Esophagus squamous epithelium (tissue), 5 donors: ENCODE measurements around the gene TSPAN11. TPM values are rescaled to one million over a fixed set of nuclear protein-coding genes. Genes with fewer than 3 reads are reported as not detected.

Experiments
- DNase-seq: peaks from one replicate; lab custom pipeline; 2025; lab: John Stamatoyannopoulos, UW
- H3K27ac ChIP-seq, 4 donors: fragments of 200-600 bp; sonication (generic); one replicate each; pipeline ENCODE4 v1.5.1; 2016 to 2019; ENCODE audit warnings: mild to moderate bottlenecking in 1 of 4
- H3K27me3 ChIP-seq, 4 donors: fragments of 200-600 bp; sonication (generic); 1 replicate in 3 of 4; 2 replicates in 1 of 4; pipeline versions ENCODE4 v1.5.1 to v1.6.0; 2017 to 2021; ENCODE audit warnings: antibody characterized with exemption in 1 of 4
- H3K36me3 ChIP-seq, 3 donors: fragments of 200-600 bp; sonication (generic); one replicate each; pipeline ENCODE4 v1.5.1; 2016 to 2019
- H3K4me1 ChIP-seq, 3 donors: fragments of 200-600 bp; sonication (generic); one replicate each; pipeline ENCODE4 v1.5.1; 2017 to 2019
- H3K4me3 ChIP-seq, 4 donors: fragments of 200-600 bp; sonication (generic); 1 replicate in 3 of 4; 2 replicates in 1 of 4; pipeline ENCODE4 v1.5.1; 2016 to 2019; ENCODE audit warnings: mild to moderate bottlenecking in 2 of 4, moderate library complexity in 1 of 4
- H3K9me3 ChIP-seq, 3 donors: fragments of 200-600 bp; sonication (generic); one replicate each; pipeline ENCODE4 v1.5.1; 2016 to 2019
- POLR2A ChIP-seq, 4 donors: fragments of 450-650 bp; IDR thresholded peaks; one replicate each; pipeline ENCODE4 v1.6.1; 2017; ENCODE audit warnings: antibody characterized with exemption in 4 of 4, mild to moderate bottlenecking in 4 of 4, moderate library complexity in 3 of 4
- WGBS, 2 donors: methylation state at CpG; one replicate each; pipeline ENCODE4 v1.1.5; 2018; 5-methylcytosine and 5-hydroxymethylcytosine counted together
- intact Hi-C: fragments of 100-400 bp; cut with DNase I; formaldehyde crosslinking; loops from one replicate; pipeline ENCODE4 v1.15.0; 2022
- total RNA-seq, 4 donors: library from RNA; depleted of rRNA; stranded (reverse); fragments of >200 nt; gene quantifications; one replicate each; pipeline ENCODE4 v1.1.0, GENCODE V29; 2016
- TF ChIP-seq, protein P1 (sequence below), 6 experiments: fragments of 450-650 bp in 4 of 6; fragments of 200-600 bp in 2 of 6; sonication (generic) in 2 of 6; IDR thresholded peaks; one replicate each; pipeline ENCODE4 v1.5.1; 2016 to 2019; ENCODE audit warnings: antibody characterized with exemption in 6 of 6, mild to moderate bottlenecking in 4 of 6, moderate library complexity in 4 of 6
- donor health status: DM: yes; HTN: yes; CAD: no.

Gene TSPAN11
- total RNA-seq, 4 donors from 2014 or later: 0.27 to 3.0 (median 1.2) TPM

DNA sequence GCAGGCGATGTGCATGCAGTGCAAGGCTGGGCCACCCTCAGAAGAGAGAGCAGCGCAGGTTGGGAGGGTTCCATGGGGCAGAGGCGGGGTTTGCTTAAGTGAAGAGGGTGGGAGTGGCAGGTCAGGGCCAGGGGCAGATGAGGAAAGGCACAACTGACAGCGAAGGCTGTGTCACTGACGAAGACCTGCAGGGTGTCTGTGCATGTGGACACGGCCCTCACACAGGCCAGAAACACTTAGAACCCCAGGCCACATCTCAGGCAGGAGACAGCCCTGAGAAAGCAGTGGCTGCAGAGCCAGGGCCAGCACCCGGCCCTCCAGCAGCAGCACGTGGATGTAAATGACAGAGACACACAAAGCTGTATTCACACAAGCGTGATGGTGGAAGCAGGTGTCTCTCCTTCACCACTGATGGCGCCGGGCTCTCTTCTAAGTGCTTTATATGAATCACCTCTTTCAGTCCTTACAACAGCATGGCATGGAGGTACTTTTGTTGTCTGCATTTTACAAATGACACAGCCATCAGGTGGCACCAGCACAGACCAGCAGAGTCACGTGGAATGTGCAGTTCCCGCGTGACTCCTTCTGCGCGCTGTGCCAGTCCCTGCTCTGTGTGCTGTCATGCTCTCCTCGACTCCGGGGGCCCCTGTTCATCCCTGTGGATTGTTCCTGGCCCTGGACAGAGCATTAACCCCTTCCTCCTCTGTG, 54.6 kb downstream of the TSPAN11 start:
- Histone ChIP-seq H3K36me3 (no peaks in the 10 kb centered on the region), H3K9me3 (no peaks in the 10 kb centered on the region), H3K4me1 (peaks cover 0 to 12% (median 0%) of the 10 kb centered on the region in 3 donors), H3K4me3 (no peak overlapping the region), H3K27me3 (peaks cover 0 to 29% (median 0%) of the 10 kb centered on the region in 4 donors), H3K27ac (no peak overlapping the region)
- TF ChIP-seq, protein P1, sequence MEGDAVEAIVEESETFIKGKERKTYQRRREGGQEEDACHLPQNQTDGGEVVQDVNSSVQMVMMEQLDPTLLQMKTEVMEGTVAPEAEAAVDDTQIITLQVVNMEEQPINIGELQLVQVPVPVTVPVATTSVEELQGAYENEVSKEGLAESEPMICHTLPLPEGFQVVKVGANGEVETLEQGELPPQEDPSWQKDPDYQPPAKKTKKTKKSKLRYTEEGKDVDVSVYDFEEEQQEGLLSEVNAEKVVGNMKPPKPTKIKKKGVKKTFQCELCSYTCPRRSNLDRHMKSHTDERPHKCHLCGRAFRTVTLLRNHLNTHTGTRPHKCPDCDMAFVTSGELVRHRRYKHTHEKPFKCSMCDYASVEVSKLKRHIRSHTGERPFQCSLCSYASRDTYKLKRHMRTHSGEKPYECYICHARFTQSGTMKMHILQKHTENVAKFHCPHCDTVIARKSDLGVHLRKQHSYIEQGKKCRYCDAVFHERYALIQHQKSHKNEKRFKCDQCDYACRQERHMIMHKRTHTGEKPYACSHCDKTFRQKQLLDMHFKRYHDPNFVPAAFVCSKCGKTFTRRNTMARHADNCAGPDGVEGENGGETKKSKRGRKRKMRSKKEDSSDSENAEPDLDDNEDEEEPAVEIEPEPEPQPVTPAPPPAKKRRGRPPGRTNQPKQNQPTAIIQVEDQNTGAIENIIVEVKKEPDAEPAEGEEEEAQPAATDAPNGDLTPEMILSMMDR (IDR thresholded peaks at IDR 0.05): no peak
- TF ChIP-seq POLR2A (IDR thresholded peaks at IDR 0.05): no peak
- no peak for DNase-seq
- intact Hi-C loops: no loop called here
- 84 to 88% methylated on average over 12 to 18 of the region's 18 CpGs for WGBS, 2 donors

DNA sequence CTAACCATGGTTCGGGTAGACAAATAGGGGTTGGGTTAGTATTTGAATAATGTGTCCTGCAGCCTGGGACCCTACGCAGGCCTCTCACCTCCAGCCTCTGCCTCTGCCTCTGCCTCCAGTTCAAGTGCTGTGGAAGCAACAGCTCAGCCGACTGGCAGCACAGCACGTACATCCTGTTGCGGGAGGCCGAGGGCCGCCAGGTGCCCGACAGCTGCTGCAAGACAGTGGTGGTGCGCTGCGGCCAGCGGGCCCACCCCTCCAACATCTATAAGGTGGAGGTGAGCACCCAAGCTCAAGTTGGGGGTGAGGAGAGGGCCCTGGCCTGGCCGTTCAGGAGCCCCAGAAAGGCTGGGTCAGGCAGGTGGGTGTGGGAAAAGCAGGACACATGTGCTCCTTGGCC, 55.9 kb downstream of the TSPAN11 start:
- WGBS, 2 donors: 80 to 100% methylated on average over 1 of the region's 12 CpGs
- TF ChIP-seq POLR2A (IDR thresholded peaks at IDR 0.05): no peak
- H3K27me3 ChIP-seq: peaks cover 0 to 16% (median 0%) of the 10 kb centered on the region in 4 donors
- H3K9me3 ChIP-seq: no peaks in the 10 kb centered on the region
- H3K27ac ChIP-seq: no peak overlapping the region
- H3K36me3 ChIP-seq: no peaks in the 10 kb centered on the region
- peaks cover 0 to 11% (median 0%) of the 10 kb centered on the region in 3 donors for H3K4me1 ChIP-seq
- no peak for DNase-seq
- intact Hi-C loops: no loop called here
- H3K4me3 ChIP-seq: no peak overlapping the region

- no peak for TF ChIP-seq POLR2A (IDR thresholded peaks at IDR 0.05)
- TF ChIP-seq, protein P1 (IDR thresholded peaks at IDR 0.05): peak in 5 of 6 experiments; percentile 41 to 76 (median 57)
- no peak overlapping the region for H3K27ac ChIP-seq
- no peak for DNase-seq
- no peak overlapping the region for H3K4me3 ChIP-seq
- H3K27me3 ChIP-seq: no peaks in the 10 kb centered on the region
- no peaks in the 10 kb centered on the region for H3K9me3 ChIP-seq
- H3K36me3 ChIP-seq: no peaks in the 10 kb centered on the region
- intact Hi-C loops: no loop called here
- H3K4me1 ChIP-seq: no peaks in the 10 kb centered on the region
- 38 to 49% methylated on average over 4 to 6 of the region's 7 CpGs for WGBS, 2 donors
Observed at GRCh38 chr12:30985814-30986452, 59.4 kb downstream of the TSPAN11 start.

GRCh38 chr12:30988086-30988485, 61.5 kb downstream of the TSPAN11 start:
- 72 to 92% methylated on average over 6 to 9 of the region's 9 CpGs for WGBS, 2 donors
- no peaks in the 10 kb centered on the region for H3K36me3 ChIP-seq
- H3K9me3 ChIP-seq: no peaks in the 10 kb centered on the region
- H3K4me3 ChIP-seq: no peak overlapping the region
- TF ChIP-seq POLR2A (IDR thresholded peaks at IDR 0.05): no peak
- TF ChIP-seq, protein P1 (IDR thresholded peaks at IDR 0.05): no peak
- H3K27ac ChIP-seq: no peak overlapping the region
- intact Hi-C loops: no loop called here
- H3K27me3 ChIP-seq: no peaks in the 10 kb centered on the region
- H3K4me1 ChIP-seq: no peaks in the 10 kb centered on the region
- DNase-seq: no peak

GRCh38 chr12:30988646-30989286, 62.2 kb downstream of the TSPAN11 start:
- no peaks in the 10 kb centered on the region for H3K27me3 ChIP-seq
- no peaks in the 10 kb centered on the region for H3K9me3 ChIP-seq
- TF ChIP-seq, protein P1 (IDR thresholded peaks at IDR 0.05): no peak
- TF ChIP-seq POLR2A (IDR thresholded peaks at IDR 0.05): no peak
- H3K27ac ChIP-seq: no peak overlapping the region
- DNase-seq: no peak
- H3K4me1 ChIP-seq: no peaks in the 10 kb centered on the region
- WGBS, 2 donors: 53 to 64% methylated on average over 8 to 9 of the region's 9 CpGs
- intact Hi-C loops: no loop called here
- no peaks in the 10 kb centered on the region for H3K36me3 ChIP-seq
- H3K4me3 ChIP-seq: no peak overlapping the region
